GM21576 (cell line): Measurements from ENCODE around the gene C12orf42.
"Not testable (repeated sequence)": the region's sequence is repeated elsewhere in the genome, so short reads cannot be mapped to it uniquely, and the experiment has no call there.

Experiments
- ATAC-seq: cut with Tn5 transposase; IDR thresholded peaks from one replicate; pipeline ENCODE4 v1.9.1; 2021; ENCODE audit warnings: mild to moderate bottlenecking, moderate library complexity; ENCODE audit not compliant: unreplicated experiment

C12orf42 gene

DNA sequence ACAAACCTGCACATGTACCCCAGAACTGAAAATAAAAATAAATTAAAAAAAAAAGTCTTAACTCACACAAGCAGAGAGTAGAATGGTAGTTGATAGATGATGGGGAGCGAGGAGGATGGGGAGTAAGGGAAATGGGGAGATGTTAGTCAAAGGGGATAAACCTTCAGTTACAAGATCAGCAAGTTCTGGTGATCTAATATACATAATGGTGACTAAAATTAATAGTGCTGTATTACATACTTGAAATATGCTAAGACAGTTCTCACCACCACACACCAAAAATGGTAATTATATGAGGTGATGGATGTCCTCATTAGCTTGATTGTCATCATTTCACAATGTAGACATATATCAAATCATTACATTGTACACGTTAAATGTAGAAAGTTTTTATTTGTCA, 3.2 kb upstream of the C12orf42 start:
- ATAC-seq: no peak

DNA sequence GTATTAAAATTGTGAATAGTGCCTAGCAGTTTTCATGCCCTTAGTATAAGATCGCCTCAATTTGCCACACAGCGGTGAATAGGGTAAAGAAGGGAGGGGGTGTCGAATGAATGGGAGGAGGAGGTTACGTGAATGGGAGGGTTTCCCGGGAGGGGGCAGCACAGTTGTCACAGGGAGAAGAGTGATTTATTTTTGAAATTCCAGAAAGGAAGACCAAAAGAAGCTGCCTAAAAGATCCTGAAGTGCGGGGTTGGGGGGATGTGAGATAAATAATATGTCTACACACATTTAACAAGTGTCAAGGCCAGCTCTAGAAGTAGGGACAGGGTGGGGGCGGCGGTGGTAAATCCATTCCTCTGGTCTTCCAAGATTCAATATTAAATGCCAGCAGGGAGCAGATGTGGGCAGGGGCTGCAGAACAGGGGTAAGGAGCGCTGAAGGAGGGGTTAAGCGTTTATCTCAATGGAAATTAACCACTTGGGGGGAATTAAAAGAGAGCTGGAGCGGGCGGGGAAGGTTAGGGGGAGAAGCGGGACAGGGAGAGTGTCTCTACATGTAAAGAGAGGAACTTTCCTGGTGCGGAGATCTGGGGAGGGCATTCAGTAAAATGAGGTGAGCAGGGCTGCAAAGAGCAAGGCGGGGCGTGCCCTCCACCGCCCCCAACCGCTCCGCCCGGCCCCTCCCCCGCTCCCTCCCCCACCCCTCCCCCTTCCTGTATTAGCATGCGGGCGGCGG, 867 bp downstream of the C12orf42 start:
- ATAC-seq: no peak

DNA sequence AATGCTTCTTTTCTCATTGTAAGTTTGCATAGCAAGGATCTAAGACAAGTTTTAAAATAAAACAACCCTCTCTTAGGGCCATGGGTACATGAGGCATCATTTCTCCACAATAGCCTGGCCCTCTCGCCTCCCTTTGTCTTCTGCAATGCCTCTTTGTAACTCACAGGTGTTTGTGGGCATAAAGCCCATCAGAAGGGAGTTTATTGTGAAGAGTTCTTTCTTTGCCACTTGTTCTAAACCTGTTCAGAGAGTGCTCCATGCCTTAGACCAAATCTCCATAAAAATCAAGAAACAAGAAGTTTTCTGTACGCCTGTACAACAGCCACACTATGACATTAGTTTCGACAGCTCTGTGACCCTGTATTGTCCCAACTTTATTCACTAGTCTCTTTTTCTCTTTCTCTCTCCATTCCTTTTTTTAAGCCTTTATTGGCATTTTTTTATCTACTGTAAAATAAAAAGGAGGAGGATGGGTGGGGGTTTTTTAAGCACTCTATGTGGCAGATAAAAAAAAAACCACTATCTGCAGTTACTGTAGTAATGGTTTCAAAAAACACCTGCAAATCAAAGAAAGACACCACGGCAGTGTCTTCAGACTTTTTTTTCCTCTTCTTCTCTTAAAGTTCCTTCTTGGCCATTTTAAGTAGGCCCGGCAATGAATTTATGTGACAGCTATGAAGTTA, 1.6 kb downstream of the C12orf42 start:
- ATAC-seq: no peak

DNA sequence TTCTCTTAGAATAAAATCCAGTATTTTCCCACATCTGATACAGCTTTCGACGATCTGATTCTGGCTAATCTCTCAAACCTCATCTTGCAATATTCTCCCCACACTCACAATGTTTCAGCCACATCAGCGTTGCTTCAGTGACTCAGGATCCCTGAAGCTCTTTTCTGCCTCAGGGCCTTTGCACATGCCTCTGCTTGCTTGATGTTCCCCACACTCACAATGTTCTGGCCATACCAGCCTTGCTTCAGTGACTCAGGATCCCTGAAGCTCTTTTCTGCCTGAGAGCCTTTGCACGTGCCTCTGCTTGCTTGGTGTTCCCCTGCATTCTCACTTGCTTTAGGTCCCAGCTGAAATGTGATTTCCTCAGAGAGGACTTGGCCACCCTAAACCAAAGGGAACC, 2.6 kb downstream of the C12orf42 start:
- ATAC-seq: no peak

GRCh38 chr12:103482365-103482764, 13.4 kb downstream of the C12orf42 start:
- no peak for ATAC-seq

GRCh38 chr12:103475073-103475472, 20.7 kb downstream of the C12orf42 start:
- ATAC-seq: no peak

GRCh38 chr12:103470664-103471063, 25.1 kb downstream of the C12orf42 start:
- ATAC-seq: no peak

- ATAC-seq: no peak
Observed at GRCh38 chr12:103469719-103470118, 26.0 kb downstream of the C12orf42 start.

- ATAC-seq: no peak
Observed at GRCh38 chr12:103468837-103469236, 26.9 kb downstream of the C12orf42 start.

GRCh38 chr12:103462675-103463074, 33.1 kb downstream of the C12orf42 start:
- ATAC-seq: peak; percentile 99

GRCh38 chr12:103457471-103457870, 38.3 kb downstream of the C12orf42 start:
- ATAC-seq: no peak

GRCh38 chr12:103456006-103456405, 39.8 kb downstream of the C12orf42 start:
- ATAC-seq: no peak

GRCh38 chr12:103455020-103455763, 40.6 kb downstream of the C12orf42 start:
- peak; percentile 84 for ATAC-seq

GRCh38 chr12:103444983-103445382, 50.8 kb downstream of the C12orf42 start:
- ATAC-seq: no peak

GRCh38 chr12:103442822-103443221, 52.9 kb downstream of the C12orf42 start:
- peak; percentile 33 for ATAC-seq

GRCh38 chr12:103442182-103442555, 53.6 kb downstream of the C12orf42 start:
- ATAC-seq: no peak

GRCh38 chr12:103441437-103442181, 54.2 kb downstream of the C12orf42 start:
- ATAC-seq: peak; percentile 99

DNA sequence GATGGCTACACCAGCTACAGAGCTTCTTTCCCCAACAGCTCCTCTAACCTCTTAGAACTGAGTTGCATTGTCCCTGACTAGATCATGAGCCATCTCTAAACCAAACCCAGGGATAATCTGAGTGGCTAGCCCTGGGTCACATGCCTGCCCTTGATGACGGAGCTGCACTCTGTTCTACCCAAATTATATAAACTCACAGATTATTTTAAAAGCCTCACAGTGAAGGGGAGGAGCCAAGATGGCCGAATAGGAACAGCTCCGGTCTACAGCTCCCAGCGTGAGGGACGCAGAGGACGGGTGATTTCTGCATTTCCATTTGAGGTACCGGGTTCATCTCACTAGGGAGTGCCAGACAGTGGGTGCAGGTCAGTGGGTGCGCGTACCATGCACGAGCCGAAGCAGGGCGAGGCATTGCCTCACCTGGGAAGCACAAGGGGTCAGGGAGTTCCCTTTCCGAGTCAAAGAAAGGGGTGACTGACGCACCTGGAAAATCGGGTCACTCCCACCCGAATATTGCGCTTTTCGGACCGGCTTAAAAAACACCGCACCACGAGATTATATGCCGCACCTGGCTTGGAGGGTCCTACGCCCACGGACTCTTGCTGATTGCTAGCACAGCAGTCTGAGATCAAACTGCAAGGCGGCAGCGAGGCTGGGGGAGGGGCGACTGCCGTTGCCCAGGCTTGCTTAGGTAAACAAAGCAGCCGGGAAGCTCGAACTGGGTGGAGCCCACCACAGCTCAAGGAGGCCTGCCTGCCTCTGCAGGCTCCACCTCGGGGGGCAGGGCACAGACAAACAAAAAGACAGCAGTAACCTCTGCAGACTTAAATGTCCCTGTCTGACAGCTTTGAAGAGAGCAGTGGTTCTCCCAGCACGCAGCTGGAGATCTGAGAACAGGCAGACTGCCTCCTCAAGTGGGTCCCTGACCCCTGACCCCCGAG, 61.3 kb downstream of the C12orf42 start:
- not testable (repeated sequence) for ATAC-seq

DNA sequence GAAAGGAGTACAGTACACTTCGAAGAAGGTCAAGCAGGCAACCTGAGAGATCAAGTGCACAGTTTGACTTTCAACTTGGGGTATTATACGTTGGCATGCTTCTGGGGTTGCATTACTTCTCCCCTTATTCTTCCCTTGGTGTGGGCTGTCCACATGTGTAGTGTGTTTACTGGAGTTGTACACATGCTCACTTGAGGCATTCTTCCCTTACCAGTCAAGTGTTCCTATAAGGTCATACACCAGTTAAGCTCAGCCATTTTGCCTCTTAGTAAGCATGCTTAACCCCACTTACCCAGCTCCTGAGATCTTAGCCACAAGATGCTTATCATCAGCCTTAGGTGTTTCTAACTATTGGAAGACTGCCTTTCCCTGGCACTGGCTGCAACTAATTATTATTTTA, 63.8 kb downstream of the C12orf42 start:
- ATAC-seq: no peak

DNA sequence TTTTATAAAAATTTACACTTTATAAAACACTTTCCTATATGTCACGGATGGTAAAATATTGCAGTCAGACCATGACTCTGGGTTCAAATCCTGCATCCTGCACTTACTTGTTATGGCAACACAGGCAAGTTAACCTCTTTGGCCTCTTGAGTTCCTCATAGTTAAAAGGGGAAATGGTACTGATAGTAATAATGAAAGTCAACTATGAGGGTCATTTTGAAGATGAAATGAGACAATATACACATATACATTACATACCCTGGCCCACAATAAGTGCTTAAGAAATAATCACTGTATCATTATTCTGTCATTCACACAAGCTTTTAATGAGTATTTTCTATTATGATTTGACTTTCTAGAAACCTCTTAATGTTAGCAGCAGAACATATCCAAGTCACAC, 64.4 kb downstream of the C12orf42 start:
- ATAC-seq: no peak
